ENCODE results near the gene SUGCT.
"Not testable (repeated sequence)": the region's sequence is repeated elsewhere in the genome, so short reads cannot be mapped to it uniquely, and the experiment has no call there.

SUGCT gene

GRCh38 chr7:40644454-40645188 lies 509.8 kb downstream of the SUGCT start:
- DNase-seq, result no peak

DNA sequence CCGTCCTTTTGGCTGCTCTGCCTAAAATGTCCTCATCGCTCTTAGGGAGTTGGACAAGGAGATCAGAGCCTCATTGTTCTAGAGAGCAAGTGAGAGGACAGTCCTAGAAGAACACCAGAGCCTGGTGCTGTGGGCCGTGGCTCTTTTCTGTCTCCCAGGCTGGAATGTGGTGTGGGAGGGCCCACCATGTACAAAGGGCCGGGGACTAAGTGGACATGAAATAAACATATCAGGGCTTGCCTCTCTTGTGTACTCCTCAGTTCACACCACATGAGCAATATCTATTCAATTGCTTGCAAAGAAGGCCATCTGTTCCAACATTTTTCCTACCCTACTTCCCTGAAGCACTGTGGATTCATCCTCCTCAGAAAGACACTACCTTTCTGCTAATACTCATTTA lies 510.4 kb downstream of the SUGCT start:
- DNase-seq, result no peak

- no peak for DNase-seq
Observed at GRCh38 chr7:40646717-40647116, 511.9 kb downstream of the SUGCT start.

DNA sequence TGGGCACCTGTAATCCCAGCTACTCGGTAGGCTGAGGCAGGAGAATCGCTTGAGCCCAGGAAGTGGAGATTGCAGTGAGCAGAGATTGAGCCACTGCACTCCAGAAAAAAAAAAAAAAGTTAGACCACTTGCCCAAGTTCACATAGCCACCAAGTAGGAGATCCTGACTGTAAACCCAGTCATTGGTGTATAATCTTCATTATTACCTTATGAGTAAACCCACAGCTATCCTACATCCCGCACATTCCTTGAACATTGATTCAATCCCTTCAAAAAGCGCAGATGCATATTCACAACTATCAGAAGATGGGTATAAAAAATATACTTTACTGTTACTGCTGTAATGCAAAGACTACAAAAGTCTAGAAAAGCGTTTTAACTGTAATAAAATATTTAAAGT lies 512.9 kb downstream of the SUGCT start:
- no peak for DNase-seq

- DNase-seq, result no peak
Observed at GRCh38 chr7:40649247-40649646, 514.4 kb downstream of the SUGCT start.

- not testable (repeated sequence) for DNase-seq
Observed at GRCh38 chr7:40650903-40651302, 516.1 kb downstream of the SUGCT start.

GRCh38 chr7:40654171-40654570 lies 519.4 kb downstream of the SUGCT start:
- no peak for DNase-seq

DNA sequence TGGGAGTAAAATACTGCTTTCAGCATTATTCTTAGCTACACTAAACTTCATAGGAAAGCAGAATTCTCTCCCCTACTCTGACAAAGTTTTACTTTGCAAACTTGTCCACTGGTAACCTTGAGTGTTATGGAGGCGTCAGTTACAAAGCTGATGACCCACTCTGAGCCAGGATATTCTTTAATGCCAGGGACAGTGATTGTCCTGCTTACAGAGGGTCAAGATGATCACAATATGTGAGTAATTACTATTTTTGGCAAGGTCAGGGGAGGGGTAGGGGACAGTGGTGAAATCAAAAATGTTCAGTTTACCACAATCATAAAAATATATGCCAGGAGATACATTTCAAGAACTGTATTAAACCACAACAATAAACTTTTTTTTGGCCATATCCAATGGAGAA lies 520.6 kb downstream of the SUGCT start:
- no peak for DNase-seq

GRCh38 chr7:40656349-40656748 lies 521.5 kb downstream of the SUGCT start:
- DNase-seq, result no peak

DNA sequence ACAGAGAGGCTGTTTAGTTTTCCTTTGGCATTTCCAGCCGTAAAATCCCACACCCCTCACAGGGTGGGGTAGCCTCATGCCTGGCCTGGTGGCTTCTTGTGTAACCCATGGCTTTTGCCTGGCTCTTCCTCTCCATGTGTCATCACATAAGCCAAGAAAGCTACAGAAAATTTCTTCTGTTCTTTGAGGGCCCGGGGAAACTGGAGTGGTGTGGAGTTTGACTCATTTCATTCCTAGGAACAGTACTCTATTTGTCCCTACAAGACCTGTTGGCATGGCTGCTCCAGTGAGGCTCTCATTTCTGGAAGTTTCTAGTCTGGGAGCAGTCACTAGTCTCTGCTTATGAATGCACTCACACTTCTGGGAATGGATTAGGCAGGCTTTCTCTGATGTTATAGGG lies 523.9 kb downstream of the SUGCT start:
- no peak for DNase-seq

DNA sequence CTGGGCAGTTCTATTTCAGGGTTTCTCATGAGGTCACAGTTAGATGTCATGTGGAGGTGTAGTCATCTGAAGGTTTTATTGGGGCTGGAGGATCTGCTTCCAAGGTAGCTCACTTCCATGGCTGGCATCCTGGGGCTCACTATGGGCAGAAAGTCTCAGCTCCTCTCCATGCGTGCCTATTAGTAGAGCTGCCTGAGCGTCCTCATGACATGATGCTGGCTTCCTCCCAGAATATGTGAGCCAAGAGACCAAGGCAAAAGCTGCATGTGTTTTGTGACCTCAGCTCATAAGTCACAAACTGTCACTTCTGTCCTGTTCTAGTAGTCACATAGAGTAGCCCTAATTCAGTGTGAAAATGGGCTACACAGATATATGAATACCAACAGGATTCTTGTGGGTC lies 524.4 kb downstream of the SUGCT start:
- no peak for DNase-seq

DNA sequence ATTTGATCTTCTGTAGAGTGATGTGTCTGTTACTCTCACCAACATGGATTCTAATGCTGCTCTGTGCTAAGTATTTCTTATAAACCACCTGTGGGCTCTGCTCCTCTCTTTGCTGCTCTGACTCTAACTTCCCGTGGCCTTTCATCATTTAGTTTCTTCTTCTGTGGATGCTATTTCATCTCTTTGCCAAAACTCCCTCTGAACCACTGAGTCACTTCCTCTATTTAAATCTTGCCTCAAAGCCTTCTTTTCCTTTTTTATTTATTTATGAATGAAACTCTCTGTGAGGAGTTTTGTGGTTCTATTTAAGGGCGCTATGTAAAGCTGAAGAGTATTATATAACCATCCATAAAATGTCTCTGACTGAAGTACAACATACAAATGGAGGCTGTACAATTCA lies 538.5 kb downstream of the SUGCT start:
- peak; percentile 44 for DNase-seq

DNA sequence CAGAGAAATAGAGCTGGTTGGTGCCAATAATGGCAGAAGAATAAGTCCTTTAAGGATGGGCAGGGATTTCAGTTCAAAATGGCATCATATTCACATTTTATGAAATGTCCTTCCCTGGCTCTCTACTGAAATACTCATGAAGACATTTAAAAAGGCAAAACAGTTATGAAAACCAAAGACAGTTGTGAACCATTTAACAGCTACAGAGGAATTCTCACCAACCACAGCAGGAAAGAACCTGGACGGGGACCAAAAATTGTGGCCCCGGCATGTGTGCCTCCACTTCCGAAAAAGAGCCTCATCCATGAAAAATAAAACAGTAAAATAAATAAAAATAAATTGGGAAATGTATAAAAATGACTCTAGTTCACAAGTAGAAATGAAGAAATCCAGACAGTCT lies 539.5 kb downstream of the SUGCT start:
- DNase-seq, result no peak

- DNase-seq, result no peak
Observed at GRCh38 chr7:40675741-40676140, 540.9 kb downstream of the SUGCT start.

GRCh38 chr7:40676221-40676620 lies 541.4 kb downstream of the SUGCT start:
- no peak for DNase-seq

GRCh38 chr7:40680657-40681056 lies 545.9 kb downstream of the SUGCT start:
- no peak for DNase-seq

GRCh38 chr7:40682696-40683095 lies 547.9 kb downstream of the SUGCT start:
- DNase-seq, result no peak

GRCh38 chr7:40694026-40694809 lies 559.4 kb downstream of the SUGCT start:
- DNase-seq, result no peak

DNA sequence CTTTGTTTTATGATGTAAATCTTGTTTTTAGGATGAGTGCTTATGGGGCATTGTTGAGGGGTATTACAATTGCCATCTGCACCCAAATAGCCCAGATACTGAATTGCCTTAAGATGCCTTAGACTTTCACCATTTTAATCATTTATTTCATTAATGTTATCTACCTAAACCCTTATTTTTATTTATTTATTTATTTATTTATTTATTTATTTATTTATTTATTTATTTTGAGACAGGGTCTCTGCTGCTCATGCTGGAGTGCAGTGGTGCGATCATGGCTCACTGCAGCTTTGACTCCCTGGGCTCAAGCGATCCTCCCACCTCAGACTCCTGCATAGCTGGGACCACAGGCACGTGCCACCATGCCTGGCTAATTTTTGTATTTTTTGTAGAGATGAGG lies 560.2 kb downstream of the SUGCT start:
- no peak for DNase-seq

- DNase-seq, result no peak
Observed at GRCh38 chr7:40697653-40698052, 562.8 kb downstream of the SUGCT start.

GRCh38 chr7:40698214-40698920 lies 563.6 kb downstream of the SUGCT start:
- no peak for DNase-seq

- no peak for DNase-seq
Observed at GRCh38 chr7:40698921-40699260, 564.1 kb downstream of the SUGCT start.

GRCh38 chr7:40700653-40701421 lies 566.0 kb downstream of the SUGCT start:
- peak; percentile 19 for DNase-seq

All from suppressor macrophage treated with lipopolysaccharide for 4 hours (primary cell).